HuH-7.5 (cell line): ENCODE results near the gene GALR2.
"Not testable (repeated sequence)": the region's sequence is repeated elsewhere in the genome, so short reads cannot be mapped to it uniquely, and the experiment has no call there.

ENCODE experiments used
- DNase-seq: peaks from one replicate; pipeline ENCODE4 v3.0.0; 2011; ENCODE audit warnings: low spot score

Gene GALR2

DNA sequence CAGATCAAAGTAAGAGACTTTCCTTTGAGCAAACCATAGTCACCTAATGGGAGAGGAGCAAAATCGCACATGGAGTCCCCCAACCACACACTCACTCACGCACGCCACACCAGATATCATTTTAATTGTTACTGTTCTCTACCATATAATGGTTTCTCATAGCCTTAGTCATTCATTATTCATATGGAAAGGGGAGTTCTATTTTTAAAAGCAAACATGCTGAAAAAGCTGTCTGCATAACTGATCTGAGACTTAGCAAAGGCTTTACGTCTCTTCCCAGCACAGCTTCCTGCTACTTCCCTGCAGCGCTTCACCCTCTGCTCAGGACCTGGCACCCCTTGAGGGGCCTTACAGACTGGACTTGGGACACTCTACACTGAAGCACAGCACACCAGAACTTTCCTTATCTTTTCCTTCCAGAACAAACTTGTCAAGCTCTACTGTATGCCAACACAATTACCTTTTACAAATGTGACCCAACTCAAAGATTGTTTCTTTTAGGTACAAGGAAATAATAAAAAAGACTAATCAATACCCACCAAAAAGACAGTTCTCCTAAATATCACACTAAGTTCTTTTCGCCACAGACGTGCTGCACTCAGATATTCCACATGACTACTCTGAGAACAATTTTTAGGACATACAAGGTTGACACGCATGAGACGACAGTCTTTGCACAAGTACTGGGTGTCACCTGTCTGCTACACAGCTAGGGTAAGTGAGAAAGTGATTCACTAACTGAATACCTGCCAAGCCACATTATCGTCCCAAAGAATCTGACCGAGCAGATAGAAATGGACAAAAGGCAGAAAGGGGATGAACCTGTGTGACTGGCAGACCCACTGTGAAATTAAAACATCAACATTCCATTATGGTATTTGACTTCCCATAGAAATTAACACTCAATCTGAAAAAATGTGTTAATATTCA lies 23.8 kb upstream of the GALR2 start:
- DNase-seq: no peak

DNA sequence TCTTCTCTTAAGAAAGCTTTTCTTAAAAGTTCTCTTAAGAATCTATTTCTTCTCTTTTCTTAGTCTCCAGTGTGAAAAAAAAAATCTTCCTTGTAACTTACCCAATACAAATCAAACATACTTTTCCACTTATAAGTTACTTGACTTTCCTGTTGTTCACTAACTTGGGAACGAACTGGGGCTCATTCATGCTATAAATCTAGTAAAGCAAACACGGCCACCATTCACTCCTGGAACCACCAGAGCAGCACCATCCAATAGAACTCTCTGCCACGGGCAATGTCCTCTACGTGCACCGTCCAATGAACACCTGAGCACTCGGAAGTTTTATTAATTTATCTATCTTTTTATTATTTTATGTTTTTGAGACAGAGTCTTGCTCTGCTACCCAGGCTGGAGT lies 23.0 kb upstream of the GALR2 start:
- no peak for DNase-seq

GRCh38 chr17:76053246-76054111 lies 21.1 kb upstream of the GALR2 start:
- DNase-seq: no peak

GRCh38 chr17:76054112-76054476 lies 20.5 kb upstream of the GALR2 start:
- no peak for DNase-seq

DNA sequence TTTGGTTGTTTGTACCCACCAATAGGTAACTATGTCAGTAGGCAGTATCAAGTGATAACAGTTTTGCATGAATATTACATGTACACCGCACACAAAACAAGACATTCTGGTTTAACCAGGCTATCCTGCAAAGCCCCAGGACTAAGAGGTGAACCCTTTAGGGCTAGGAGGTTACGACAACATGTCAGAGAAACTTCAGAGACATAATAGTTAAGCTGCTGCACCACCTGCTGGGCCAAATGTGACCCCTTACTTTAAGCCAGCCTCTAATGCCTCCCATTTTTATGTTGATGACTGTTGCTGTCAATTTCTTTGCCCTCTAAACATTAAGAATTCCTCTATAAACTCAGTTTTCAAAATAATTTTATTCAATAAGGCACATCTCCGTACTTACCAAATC lies 17.7 kb upstream of the GALR2 start:
- DNase-seq: no peak

GRCh38 chr17:76058264-76058663 lies 16.3 kb upstream of the GALR2 start:
- not testable (repeated sequence) for DNase-seq

DNA sequence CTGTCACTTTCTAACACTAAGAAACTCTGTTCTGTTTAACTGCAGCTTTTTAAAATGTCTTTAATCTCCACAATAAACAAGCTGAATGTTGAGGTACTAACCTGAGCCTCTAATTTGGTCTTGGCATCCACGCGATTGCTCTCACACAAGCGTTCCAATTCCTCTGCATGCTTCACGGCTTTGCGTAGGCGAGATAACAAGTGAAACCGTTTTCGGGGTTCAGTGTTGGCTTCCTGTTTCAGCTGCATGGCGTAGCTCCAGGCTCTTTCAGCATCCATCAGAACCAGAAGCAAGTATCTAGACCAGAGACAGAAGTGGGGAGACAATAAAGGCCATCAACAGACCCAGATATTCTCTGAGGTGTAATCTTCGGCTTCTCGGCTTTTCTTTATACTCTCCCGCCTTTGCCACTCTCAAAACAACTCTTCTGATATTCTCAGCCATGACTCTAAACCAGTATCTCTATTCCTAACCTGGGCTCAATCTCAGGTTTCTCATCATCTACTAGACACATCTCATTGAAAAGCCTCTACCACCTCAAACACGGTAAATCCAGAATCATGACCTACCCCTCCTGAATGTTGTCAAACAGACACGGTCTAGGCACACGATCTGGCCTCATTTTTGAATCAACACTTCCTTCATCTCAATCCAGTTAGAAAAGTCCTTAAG lies 10.6 kb upstream of the GALR2 start:
- DNase-seq: no peak

- DNase-seq: no peak
Measured at GRCh38 chr17:76065775-76066174, 8.8 kb upstream of the GALR2 start.

GRCh38 chr17:76071531-76072147 lies 2.9 kb upstream of the GALR2 start:
- DNase-seq: no peak

DNA sequence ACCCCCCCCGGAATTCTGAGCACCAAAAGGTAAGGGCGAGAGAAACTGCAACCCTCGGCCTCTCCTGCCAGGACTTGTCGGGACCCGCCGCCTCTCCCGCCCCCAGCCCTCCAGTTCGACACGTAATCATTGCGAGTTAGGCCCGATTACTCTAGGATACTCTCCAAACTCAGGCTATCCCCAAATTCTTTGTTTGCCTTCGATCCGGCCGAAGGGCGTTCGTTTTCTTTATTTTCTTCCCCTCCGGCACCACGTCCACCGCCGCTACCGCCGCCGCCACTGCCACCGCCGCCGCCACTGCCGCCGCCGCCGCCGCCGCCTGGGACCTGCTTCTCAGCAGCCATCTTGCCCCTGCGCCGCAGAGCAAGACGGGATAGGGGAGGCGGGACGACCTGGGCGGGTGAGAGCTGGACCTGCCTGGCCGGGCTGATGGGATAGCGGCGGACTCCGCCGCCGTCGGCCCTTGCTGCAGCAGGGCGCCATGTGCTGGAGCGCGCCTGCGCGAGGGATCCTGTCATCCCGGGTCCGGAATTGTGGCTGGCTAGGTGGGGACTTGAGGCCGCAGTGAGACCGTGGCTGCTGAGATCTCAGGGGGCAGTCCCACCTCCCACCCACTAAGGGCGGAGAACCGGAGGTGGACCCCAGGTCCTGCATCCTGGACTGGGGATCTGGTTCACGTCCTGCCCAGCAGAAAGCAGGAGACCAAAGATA lies 2.3 kb upstream of the GALR2 start, which contains the start of gene SRP68:
SRP68 (minus strand) TSS at position 370 of the 711 bp plus-strand sequence; CDS start at position 344, 26 bp downstream.
- peak; percentile 95 for DNase-seq

GRCh38 chr17:76075364-76076145 lies 974 bp downstream of the GALR2 start:
- DNase-seq: peak; percentile 55

DNA sequence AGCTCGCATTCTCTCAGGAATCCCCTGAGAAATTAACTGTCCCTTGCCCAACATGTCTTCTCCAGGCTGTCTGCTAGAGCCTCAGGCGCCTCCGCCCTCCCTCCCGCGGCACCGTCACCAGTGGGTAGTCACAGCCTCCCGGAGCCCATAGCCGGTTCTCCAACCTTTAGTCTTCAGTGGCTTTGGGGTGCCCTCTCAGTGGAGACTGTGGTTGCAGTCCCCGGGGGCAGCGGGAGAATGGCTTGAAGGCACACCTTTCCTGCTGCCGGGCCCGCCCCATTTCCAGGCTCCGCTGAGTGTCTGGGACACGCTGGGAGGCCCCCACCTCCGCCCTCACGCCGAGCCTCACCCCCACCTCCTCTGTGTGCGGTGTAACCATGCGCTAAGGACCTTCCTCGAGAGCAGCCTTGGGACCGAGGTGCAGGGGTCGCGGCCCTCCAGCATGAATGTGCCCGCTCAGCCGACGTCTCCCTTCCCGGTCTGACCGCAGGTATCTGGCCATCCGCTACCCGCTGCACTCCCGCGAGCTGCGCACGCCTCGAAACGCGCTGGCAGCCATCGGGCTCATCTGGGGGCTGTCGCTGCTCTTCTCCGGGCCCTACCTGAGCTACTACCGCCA lies 1.7 kb downstream of the GALR2 start:
- no peak for DNase-seq

DNA sequence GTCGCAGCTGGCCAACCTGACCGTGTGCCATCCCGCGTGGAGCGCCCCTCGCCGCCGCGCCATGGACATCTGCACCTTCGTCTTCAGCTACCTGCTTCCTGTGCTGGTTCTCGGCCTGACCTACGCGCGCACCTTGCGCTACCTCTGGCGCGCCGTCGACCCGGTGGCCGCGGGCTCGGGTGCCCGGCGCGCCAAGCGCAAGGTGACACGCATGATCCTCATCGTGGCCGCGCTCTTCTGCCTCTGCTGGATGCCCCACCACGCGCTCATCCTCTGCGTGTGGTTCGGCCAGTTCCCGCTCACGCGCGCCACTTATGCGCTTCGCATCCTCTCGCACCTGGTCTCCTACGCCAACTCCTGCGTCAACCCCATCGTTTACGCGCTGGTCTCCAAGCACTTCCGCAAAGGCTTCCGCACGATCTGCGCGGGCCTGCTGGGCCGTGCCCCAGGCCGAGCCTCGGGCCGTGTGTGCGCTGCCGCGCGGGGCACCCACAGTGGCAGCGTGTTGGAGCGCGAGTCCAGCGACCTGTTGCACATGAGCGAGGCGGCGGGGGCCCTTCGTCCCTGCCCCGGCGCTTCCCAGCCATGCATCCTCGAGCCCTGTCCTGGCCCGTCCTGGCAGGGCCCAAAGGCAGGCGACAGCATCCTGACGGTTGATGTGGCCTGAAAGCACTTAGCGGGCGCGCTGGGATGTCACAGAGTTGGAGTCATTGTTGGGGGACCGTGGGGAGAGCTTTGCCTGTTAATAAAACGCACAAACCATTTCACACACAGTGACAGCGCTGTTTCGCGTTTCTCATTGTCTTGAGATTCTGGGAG lies 2.4 kb downstream of the GALR2 start:
- no peak for DNase-seq

DNA sequence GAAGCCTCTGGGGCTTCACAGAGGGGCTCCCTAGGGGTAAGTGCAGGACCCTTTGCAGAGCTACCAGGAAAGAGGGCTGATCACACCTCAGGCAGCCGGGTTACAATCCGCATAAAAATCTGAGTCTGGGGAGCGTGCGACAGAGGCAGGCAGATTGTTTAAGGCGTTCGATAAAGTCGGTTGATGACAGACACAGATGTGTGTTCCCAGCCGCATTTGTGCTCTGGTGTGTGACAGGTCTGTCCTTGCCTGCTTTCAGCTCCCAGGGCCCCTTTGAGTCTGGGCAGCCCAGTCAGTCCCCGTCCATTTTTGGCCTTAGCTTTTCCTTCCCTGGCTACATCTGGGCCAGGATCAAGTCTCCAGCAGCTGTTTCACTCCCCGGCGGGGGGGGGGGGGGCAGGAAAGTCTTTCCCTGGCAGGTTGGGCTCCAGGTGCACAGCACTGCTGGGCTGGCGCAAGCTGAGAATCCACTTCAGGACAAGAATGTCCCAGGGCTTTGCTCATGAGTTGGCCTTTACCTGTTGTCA lies 3.1 kb downstream of the GALR2 start:
- DNase-seq: no peak

DNA sequence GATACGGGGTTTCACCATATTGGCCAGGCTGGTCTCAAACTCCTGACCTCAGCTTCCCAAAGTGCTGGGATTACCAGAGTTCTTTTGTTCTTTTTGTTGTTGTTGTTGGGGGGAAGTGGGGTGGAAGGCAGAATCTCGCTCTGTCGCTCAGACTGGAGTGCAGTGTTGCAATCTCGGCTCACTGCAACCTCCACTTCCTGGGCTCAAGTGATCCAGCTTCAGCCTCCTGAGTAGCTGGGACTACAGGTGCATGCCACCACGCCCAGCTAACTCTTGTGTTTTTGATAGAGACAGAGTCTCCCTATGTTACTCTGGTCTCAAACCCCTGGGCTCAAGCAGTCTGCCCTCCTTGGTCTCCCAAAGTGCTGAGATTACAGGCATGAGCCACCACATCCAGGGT lies 3.8 kb downstream of the GALR2 start:
- not testable (repeated sequence) for DNase-seq

DNA sequence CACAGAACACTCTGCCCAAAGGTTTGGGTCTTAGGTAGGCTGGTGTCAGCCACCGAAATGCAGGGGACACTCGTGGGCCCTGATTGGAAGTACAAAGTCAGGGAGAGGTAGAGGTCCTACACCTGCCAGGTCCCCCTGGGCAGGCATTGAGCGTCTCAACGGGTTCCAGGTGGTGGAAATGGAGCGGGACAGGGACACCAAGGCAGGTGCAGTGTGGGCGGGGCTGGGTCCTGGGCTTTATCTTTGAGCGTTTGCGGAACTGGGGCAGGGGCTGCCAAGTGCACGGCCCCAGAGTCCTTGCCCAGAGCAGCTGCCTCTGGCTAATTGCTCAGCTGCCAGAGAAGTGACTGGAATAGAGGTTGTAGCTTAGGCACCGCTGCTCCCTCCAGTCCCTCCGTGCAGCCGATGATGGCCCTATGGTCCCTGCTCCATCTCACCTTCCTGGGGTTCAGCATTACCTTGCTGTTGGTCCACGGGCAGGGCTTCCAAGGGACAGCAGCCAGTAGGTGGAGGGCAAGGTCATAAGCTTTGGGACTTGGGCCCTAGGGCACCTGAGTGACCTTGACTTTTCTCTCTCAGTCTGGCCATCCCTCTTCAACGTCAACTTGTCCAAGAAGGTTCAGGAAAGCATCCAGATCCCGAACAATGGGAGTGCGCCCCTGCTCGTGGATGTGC lies 4.4 kb downstream of the GALR2 start, which contains the start of gene ZACN:
ZACN (plus strand) TSS at position 323 of the 675 bp plus-strand sequence; CDS start at position 406, 83 bp downstream.
- DNase-seq: no peak

- no peak for DNase-seq
Measured at GRCh38 chr17:76079535-76079955, 5.0 kb downstream of the GALR2 start.
